ENCODE results near the gene AUTS2.

DNA sequence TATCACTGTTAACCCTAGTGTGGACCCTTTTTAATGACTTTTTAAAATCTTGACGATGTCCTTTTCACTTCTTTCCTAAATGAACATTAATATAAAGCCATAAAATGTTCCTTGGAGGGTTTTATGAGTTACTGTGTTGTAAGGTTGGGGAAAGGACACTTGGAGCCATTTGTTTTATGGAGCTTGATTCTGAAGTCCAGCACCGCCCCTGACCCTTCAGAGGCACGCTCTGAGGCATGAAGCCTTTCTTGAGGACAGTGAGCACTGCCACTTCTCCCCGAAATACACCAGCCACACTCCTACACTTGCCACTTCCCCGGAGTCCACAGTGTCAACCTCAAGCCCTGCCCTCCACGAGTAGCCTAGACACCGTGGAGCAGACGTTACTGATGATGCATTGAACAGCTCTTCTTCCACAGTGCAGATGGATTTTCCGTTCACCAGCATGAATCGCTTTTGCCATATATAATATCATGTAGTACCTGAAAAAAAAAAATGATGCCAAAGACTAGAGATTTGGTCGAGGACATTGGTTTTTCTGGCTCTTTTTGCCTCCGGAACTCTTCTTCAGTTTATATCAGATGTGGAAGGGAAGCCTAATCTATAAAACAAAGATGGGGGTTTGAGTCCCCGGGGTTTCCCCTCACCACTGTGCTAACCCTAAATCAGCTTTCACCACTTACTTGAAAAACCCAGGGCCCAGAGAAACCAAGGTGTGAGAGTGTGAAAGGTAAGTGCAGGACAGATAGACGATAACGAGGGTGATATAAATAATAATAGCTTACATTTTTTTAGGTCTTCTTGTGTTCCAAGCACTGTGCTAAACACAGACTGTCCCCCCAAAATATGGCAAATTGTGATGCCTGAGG is 881.1 kb downstream of the AUTS2 start:
- TF ChIP-seq, protein P1, sequence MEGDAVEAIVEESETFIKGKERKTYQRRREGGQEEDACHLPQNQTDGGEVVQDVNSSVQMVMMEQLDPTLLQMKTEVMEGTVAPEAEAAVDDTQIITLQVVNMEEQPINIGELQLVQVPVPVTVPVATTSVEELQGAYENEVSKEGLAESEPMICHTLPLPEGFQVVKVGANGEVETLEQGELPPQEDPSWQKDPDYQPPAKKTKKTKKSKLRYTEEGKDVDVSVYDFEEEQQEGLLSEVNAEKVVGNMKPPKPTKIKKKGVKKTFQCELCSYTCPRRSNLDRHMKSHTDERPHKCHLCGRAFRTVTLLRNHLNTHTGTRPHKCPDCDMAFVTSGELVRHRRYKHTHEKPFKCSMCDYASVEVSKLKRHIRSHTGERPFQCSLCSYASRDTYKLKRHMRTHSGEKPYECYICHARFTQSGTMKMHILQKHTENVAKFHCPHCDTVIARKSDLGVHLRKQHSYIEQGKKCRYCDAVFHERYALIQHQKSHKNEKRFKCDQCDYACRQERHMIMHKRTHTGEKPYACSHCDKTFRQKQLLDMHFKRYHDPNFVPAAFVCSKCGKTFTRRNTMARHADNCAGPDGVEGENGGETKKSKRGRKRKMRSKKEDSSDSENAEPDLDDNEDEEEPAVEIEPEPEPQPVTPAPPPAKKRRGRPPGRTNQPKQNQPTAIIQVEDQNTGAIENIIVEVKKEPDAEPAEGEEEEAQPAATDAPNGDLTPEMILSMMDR (IDR thresholded peaks at IDR 0.05; ENCODE audit: poor library complexity, severe bottlenecking) = no peak
- TF ChIP-seq SMC3 (conservative IDR thresholded peaks at IDR 0.05; ENCODE audit: poor library complexity) (no peak), EZH2 (IDR thresholded peaks at IDR 0.05; ENCODE audit: borderline replicate concordance, insufficient read depth, low read length, poor library complexity, severe bottlenecking) (no peak), EP300 (conservative IDR thresholded peaks at IDR 0.05; ENCODE audit: poor library complexity, severe bottlenecking) (no peak), POLR2AphosphoS5 (IDR thresholded peaks at IDR 0.05) (no peak)
